NOMO-1 (cell line): Measurements from ENCODE around the gene BCAS1.
"Not testable (repeated sequence)": the region's sequence is repeated elsewhere in the genome, so short reads cannot be mapped to it uniquely, and the experiment has no call there.

Experiments used
- DNase-seq, 2 experiments: peaks; one replicate each; lab custom pipeline; 2025; ENCODE audit not compliant: unreplicated experiment in 2 of 2; lab: John Stamatoyannopoulos, UW

The BCAS1 gene

DNA sequence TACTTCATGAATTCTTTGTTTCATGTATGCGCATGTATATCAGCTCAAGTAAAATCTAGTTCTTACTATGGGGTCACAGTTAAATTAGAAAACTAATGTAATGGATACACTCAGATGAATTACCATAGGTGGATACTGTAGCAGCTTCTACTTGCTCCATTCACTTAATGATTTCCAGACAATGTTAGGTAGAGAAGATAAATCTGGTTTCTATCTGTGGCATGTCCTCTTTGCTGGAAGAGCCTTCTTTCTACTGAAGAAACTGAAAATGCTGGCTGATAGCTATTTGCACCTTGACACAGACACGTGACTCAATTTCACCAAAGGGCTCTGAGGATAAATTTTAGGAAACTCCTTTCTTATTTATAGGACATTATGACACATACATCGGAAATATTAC, 49.5 kb downstream of the BCAS1 start:
- no peak for DNase-seq

DNA sequence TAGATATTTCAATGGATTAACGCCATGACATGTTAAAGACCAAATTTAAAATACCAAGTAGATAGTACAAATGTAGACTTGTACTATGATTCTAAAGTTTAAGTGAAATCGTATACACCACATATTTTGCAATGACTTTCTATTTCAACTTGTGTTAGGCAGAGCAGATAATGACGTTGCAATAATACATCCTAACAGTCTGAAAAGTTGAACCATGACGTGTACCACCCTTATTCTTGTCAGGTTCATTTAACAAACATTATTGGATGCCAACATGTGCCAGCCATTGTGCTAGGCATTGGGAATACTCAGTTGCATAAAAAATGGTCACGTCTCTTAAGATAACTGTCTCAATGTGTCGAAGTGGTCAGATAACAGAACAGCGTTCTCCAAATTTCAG, 50.0 kb downstream of the BCAS1 start:
- no peak for DNase-seq

DNA sequence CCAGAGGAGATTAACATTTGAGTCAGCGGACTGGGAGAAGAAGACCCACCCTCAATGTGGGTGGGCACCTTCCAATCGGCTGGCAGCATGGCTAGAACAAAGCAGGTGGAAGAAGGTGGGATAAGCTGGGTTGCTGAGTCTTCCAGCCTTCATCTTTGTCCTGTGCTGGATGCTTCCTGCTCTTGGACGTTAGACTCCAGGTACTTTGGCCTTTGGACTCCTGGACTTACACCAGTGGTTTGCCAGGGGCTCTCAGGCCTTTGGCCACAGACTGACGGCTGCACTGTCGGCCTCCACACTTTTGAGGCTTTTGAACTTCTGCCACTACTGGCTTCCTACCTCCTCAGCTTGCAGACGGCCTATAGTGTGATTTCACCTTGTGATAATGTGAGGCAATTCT, 50.8 kb downstream of the BCAS1 start:
- DNase-seq = no peak

DNA sequence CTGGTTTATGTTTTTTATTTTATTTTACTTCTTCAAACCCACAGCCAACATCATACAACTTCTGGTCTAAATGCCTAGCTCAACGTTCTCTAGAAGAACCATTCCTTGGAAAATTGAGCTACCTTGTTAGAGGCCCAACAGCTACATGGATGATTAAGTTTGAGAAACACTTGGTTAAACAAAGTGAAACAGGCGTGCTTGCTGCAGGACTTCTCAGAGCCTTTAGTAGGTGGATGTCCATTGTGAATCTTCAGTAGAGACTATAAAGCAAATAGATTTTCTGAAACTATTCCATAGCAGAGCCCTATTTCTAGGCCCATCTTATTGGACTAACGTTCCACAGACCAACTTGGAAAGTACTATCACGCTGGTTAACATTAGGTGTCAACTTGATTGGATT, 51.3 kb downstream of the BCAS1 start:
- no peak for DNase-seq

DNA sequence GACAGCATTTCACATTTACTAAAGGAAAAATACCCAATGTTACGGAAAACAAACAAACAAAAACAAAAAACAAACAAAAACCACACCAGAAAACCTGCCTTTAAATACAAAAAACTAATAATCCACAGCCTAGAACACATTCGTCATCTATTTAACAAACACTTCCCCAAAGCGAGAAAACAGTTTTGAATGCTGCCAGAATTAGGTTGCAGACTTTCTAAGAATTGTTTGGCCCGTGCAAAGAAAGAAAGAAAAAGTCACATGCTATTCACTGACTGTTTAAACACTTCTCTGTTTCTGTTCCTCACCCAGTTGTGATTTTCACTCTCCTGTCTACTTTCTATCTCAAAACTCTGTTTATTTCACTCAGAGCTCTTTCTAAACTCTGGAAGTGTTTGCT, 52.5 kb downstream of the BCAS1 start:
- DNase-seq = peak; percentile 30 to 81

DNA sequence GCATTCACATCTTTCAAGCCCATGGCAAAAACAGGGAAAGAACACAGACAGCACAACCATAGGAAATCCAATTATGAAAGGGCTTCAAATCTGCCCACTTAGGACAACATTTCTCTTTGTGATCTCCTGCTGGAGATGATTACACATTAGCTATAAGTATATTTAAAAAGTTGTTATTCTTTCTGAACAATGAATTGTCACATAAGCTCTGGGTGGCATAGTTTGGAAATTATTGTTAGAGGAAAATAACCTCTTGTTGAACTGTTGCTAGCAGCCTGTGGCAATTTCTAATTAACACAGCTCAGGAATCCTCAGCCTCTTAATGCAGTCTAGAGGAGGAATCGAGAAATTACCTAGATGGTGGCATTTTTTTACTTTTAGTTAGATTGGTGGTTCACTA, 54.9 kb downstream of the BCAS1 start:
- DNase-seq = no peak

DNA sequence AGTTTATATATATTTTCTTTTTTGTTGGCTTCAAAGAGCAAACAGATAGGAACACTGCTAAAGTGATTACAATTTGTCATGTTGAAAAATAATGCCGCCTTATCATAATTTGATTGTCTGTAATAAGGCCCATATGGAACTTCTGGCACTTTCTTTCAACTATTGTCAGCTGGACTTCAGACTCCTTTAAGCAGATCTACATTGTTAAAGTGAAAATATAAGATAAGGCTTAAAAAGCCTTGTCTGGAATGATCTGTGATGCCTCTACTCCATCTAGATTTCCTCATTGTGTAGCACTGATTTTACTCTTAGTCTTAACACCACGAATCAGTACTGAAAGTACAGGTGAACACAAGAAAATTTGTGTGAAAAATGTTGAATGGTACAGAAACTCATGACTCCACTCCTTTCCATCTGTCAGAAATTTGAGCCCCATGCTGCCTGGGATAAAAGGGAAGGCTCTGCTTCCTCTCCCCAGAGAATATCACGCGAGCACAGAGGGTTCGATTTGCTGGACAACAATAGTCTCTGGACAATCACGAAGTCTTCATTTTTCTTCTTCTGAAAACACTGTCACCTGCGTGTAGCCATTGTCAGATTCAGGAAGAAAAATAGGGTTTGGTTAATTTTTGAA, 56.0 kb downstream of the BCAS1 start:
- no peak for DNase-seq

DNA sequence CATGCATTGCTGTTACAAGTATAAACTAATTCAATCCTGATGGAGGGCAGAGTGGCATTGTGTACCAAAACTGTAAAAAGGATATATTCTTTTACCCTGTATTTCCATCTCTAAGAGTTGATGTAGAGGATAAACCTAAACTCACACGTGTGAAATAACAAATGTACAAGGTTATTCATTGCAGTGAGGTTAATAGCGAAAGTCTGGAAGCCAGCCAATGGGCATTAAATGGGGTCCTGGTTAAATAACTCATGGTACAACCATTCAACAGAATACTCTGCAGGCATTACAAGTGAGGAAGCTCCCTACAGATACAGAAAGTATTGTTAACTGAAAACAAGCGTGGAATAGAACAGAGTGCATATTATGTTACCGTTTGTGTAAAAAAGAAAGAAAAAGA, 56.9 kb downstream of the BCAS1 start:
- DNase-seq = no peak

DNA sequence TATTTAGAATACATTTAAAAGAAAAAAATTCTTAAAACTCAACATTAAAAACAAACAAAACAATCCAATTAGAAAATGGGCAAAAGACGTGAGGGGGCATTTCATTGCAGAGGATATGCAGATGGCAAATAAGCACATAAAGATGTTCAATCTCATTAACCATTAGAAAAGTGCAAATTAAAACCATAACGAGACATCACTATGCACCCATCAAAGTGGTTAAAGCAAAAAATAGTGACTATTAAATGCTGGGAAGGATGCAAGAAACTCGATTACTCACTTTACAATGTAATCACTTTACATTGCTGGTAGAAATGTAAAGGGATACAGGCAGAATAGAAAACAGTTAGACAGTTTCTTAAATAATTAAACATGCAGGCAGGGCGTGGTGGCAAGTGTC, 59.0 kb downstream of the BCAS1 start:
- DNase-seq = no peak

DNA sequence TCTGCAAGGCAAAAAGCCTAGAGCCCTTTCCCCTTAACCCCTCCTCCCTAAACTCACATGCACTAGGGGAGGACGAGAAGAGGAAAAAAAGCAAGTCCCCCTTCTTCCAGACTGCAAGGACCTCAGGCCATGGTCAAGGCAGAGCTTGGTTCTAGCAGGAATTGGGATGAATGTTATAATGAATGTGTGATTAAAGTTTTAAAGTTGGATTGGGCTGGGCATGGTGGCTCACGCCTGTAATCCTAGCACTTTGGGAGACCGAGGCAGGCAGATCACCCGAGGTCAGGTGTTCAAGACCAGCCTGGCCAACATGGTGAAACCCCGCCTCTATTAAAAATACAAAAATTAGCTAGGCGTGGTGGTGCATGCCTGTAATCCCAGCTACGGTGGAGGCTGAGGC, 64.2 kb downstream of the BCAS1 start:
- DNase-seq = not testable (repeated sequence)

DNA sequence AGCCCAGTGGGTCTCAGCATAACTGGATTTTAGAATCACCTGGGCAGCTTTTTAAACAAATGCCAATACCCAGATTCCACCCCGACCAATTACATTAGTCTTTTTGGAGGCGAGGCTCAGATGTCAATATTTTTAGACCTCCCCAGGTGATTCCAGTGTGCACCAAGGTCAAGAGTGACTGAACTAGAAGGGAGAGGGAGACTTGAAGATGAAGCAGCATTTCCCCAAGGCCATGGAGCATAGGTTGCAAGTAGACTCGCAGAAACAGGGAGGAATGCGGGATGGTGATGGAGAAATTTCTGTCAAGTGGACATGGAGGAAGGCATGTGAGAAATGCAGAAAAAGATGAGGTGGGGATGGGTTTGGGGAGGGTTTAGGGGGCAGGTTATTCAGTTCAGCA, 64.9 kb downstream of the BCAS1 start:
- no peak for DNase-seq

DNA sequence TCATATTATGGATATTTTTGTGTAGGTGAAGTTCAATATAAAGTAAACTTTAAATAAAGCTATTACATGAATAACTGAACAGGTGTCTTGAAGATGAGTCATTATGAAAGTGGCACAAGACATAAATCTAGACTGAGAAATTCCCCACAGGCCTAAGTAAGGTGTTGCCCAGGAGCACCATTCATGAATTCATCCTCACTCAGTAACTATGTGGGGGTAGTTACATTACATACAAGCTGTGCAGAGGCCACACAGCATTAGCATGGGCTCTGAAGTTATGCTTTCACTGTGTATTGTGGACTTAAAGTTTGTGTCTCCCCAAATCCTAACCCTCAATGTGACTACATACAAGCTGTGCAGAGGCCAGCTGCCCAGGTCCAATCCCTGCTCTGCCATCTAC, 65.9 kb downstream of the BCAS1 start:
- no peak for DNase-seq

DNA sequence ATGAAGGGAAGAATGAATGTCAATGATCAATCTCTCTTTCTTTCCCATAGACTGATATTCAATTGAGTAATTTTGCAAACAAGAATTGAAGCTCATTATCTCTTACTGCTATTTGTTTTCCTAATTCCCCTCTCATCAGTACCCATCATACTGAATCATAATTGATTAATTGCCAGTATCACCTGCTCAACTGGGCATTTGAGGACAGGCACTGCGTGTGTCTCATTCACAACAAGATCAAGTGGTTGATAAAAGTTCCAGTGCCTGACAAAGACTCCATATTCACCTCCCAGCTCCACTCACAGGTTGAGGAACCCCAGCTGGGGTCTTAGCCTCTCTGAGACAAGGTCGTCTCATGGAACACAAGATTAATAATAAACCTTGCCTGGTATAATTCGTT, 67.7 kb downstream of the BCAS1 start:
- no peak for DNase-seq

DNA sequence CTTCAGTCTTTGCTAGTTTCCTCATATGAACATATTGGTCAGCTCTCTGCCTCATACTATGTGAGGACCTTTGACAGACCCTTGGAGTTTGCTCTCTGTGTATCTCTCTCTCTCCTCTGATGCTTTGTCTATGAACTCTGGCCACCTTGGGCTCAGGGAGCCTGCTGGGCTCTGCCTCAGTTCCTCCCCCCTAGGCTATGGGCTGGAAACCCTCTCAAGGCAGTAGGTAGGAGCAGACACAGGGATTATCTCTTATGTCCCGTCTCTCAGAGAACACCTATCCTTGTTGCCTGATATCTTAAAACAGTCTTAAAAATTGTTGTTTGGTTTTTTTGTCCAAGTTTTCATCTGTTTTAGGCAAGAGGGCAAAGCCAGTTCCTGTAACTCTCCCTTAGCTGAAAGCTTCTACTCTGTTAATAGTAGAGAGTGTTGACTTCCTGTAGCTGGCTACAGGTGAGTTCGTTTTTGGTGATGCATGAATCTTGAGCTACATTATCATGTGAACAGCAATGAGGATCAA, 68.3 kb downstream of the BCAS1 start:
- no peak for DNase-seq

DNA sequence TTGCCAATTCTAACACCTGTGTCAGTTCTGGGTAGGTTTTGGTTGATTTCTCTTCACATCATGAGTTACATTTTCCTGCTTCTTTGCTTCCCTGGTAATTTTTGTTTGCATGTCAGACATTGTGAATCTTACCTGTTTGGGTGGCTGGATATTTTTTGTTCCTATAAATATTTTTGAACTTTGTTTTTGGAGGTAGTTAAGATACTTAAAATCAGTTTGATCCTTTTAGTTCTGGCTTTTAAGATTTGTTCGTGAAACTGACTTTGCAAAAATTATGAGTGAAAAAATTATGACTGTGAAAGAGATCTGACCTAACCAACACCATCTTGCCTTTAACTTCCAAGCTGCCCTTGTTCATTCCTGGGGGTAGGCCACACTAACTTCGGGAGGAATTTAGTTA, 69.5 kb downstream of the BCAS1 start:
- DNase-seq = no peak

DNA sequence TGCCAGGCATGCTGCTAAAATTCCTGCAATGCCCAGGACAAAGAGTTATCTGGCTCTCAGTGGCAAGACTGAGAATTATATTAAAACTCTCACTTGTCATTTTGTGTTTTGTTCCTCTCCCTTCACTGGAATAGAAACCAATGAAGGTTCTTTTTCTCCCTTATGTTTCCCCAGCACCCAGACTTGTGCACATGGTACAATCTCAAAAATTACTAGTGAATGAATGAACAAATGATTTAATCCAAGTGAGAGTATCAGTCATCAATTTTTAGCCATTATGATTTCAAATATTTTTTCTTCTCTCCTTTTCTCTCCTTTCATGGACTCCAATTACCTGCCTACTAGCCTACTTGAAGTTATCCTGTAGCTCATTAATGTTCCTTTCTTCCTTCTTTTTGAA, 70.1 kb downstream of the BCAS1 start:
- DNase-seq = no peak

DNA sequence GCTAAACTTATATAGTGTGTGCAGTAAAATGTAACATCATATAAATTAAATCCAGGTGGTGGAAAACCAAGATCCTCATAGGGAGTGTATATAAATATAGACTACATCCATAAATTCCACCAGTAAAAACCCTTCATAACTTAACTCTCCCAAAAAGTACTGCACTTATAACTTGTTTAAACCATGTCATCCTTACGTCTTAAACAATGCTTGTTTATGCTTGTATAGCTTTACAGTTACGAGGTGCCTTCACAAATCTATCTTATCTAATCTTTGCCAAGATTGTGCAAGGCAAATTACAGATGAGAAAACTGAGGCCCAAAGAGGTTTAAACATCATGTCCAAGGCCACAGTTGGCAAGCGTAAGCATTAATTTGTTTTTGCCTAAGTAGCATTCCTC, 71.3 kb downstream of the BCAS1 start:
- DNase-seq = no peak

DNA sequence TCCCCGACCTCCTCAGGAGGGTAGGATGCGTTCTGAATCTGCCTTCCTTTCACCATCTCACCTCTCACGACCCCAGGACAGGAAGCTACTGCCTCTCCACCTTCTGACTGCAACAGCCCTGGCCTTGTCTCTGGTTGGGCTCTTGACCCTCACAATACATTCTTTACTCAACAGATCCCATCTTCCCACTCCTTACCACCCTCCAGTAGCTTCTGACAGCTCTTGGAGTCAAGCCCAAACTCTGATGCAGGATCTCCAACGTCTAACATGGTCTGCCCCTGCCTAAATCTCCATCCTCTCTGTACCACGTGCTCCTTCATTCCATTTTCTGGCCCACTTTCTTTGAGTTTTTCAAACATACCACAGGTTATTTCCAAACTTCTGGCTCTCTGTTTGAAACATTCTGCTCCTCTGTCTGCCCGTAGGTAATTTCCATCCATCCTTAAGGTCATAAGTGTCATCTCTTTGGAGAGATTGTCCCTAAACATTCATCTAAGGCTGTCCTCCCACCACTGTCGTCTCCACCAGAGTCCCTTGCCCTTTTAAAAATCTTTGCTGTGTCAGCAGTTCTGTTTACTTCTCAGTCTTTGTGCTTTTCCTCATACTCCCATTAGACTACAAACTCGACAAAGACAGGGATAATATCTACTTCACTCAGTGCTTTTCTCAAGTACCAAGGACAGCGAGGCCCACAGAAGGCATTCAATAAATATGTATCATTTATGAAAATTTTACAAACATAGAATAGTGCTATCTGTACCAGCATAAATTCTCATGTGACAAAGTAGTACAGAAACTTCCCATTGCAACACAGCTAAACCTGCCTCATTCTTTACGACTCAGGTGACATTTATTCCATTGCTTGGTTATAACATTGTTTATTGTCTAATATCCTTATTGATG, 73.6 kb downstream of the BCAS1 start:
- DNase-seq = no peak

DNA sequence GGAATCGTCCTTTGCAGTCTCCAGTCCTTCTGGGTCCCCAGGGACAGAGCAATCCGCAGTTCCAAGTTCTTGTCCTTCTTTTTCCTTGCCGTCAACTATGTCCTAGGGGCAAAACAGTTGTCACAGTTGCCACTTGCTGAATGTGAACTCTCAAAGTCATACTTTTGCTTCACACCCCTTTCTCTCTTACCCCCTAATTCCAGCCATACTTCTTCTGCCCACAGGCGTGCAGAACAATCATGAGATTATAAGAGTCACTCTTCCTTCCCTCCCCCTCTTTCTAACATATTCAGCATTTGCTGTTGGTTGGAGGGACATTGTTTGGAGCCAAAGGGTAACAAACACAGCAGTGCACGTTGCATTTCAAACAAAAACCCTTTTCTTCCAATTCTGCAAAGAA, 74.4 kb downstream of the BCAS1 start:
- DNase-seq = no peak

DNA sequence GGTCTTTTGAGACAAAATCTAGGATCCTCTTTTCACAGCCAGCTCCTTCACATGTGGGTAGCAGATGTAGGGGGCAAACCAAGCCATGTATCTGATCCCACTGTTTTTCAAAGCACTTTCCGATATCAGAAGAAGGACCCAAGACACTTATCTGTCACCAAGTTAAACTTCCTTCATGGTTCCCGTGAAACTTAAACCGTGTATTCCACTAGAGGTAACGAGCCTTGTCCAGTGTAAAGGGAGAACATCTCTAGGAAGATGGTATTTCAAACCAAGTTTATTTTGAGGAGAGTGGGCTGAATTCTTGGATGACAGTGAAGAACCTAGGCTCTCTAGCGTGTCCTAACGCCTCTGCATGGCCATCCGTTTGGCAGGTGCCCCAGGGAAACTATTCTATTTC, 76.3 kb downstream of the BCAS1 start:
- no peak for DNase-seq

DNA sequence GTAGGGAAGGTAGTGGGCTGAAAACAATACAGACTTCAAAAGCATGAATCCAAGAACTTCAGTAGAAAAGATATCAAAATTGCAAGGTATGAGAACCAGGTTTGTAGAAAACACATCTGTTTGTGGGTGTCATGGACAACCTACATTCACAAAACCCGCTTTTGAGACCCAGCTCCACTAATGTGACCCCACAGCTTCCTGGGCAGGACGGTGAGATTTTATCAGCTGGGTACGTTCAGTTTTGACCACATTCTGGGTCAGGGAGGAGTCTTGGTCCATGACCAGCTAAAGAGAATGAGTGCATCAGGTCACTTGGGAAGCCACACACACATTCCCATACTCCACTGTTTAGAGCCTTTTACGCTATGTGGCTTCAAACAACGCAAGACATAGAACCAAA, 77.1 kb downstream of the BCAS1 start:
- no peak for DNase-seq

DNA sequence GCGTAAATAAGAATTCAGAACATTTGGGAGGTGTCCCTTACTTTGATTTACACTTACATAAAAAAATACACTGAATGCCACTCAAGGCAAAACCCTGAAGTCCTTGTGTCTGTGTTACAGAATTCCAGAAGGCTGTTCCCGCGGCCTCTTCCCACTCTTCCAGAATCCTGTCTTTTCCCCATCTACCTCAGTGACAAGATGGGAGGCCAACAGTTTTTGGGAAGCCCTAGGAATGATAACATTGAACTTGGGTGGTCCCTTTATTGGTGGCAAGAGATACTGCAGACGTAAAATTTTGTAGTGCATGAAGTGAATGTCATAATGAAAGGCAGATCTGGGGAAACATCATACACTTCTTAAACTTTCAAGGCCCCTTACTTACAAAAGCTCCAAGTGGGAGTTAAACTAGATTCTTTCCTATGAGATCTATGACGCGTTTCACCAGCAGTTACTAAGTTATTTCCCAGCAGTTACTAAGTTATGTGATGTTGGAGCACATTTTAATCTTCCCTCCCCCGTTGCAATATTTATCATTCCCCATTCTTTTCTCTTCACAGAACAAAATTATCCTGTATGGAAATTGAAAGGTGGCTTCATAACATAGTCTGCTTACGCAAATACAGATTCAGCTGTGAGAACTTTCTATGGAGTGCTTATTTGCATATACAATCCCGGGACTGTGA, 79.5 kb downstream of the BCAS1 start:
- no peak for DNase-seq
